HEK293 (cell line): Measurements from ENCODE around the gene GRAMD1B.
"Not testable (repeated sequence)": the region's sequence is repeated elsewhere in the genome, so short reads cannot be mapped to it uniquely, and the experiment has no call there.

Source experiments
- CTCF ChIP-seq: fragments of 450-650 bp; formaldehyde crosslinking; IDR thresholded peaks from 2 replicates; pipeline ENCODE4 v1.5.1; 2016; ENCODE audit warnings: missing biosample characterization, missing genetic modification characterization
- REST ChIP-seq: fragments of 450-650 bp; formaldehyde crosslinking; IDR thresholded peaks from 2 replicates; pipeline ENCODE4 v1.5.1; 2016; ENCODE audit warnings: missing biosample characterization, missing genetic modification characterization
- SALL2 ChIP-seq: fragments of 450-650 bp; formaldehyde crosslinking; IDR thresholded peaks from 2 replicates; pipeline ENCODE4 v1.5.0; 2017; ENCODE audit warnings: missing biosample characterization, mild to moderate bottlenecking, missing genetic modification characterization, borderline replicate concordance
- ZNF2 ChIP-seq: fragments of 450-650 bp; formaldehyde crosslinking; IDR thresholded peaks from 2 replicates; pipeline ENCODE4 v1.5.1; 2016; ENCODE audit warnings: missing biosample characterization, missing genetic modification characterization
- ZNF423 ChIP-seq: fragments of 450-650 bp; formaldehyde crosslinking; IDR thresholded peaks from 2 replicates; pipeline ENCODE4 v1.5.1; 2016; ENCODE audit warnings: missing biosample characterization, missing genetic modification characterization
- ZNF473 ChIP-seq: fragments of 450-650 bp; formaldehyde crosslinking; IDR thresholded peaks from 2 replicates; pipeline ENCODE4 v1.5.1; 2017; ENCODE audit warnings: missing biosample characterization, missing genetic modification characterization
- ZNF48 ChIP-seq: fragments of 450-650 bp; formaldehyde crosslinking; IDR thresholded peaks from 2 replicates; pipeline ENCODE4 v1.5.1; 2016; ENCODE audit warnings: missing biosample characterization, missing genetic modification characterization
- ZNF518A ChIP-seq: fragments of 450-650 bp; formaldehyde crosslinking; conservative IDR thresholded peaks from 2 replicates; pipeline ENCODE4 v1.5.1; 2016; ENCODE audit warnings: low read depth, missing biosample characterization, missing genetic modification characterization
- ZSCAN4 ChIP-seq: fragments of 450-650 bp; formaldehyde crosslinking; IDR thresholded peaks from 2 replicates; pipeline ENCODE4 v1.5.1; 2017; ENCODE audit warnings: missing biosample characterization, missing genetic modification characterization
- TF ChIP-seq, protein P1 (sequence below): fragments of 450-650 bp; formaldehyde crosslinking; IDR thresholded peaks from 2 replicates; pipeline ENCODE4 v1.5.1; 2017; ENCODE audit warnings: missing biosample characterization, missing genetic modification characterization

DNA sequence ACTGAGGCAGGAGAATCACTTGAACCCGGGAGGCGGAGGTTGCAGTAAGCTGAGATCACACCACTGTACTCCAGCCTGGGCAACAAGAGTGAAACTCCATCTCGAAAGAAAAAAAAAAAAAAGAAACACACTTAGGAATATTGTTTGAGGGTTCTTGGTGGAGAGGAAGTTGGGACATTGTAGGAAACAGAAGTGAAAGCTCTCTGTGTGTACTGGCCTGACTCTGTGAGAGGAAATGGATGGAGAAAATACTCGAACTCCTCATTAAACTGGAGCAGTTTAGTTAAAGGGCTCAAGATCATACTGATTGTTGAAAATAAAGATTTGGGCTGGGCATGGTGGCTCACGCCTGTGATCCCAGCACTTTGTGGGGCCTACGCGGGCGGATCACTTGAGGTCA, 35.6 kb downstream of the GRAMD1B start:
- TF ChIP-seq ZNF2; SALL2 (tag by site-specific recombination); ZNF518A (tag by site-specific recombination); CTCF; ZNF48 (tag by site-specific recombination); REST; ZNF423 (tag by site-specific recombination); ZNF473 (tag by site-specific recombination); ZSCAN4 (tag by site-specific recombination): not testable (repeated sequence)
- TF ChIP-seq, protein P1, sequence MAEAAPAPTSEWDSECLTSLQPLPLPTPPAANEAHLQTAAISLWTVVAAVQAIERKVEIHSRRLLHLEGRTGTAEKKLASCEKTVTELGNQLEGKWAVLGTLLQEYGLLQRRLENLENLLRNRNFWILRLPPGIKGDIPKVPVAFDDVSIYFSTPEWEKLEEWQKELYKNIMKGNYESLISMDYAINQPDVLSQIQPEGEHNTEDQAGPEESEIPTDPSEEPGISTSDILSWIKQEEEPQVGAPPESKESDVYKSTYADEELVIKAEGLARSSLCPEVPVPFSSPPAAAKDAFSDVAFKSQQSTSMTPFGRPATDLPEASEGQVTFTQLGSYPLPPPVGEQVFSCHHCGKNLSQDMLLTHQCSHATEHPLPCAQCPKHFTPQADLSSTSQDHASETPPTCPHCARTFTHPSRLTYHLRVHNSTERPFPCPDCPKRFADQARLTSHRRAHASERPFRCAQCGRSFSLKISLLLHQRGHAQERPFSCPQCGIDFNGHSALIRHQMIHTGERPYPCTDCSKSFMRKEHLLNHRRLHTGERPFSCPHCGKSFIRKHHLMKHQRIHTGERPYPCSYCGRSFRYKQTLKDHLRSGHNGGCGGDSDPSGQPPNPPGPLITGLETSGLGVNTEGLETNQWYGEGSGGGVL (tag by site-specific recombination) = not testable (repeated sequence)
